ENCODE results near the gene SRCIN1.

The SRCIN1 gene

GRCh38 chr17:38609280-38610031, 3.7 kb upstream of the SRCIN1 start:
- H3K36me3 ChIP-seq (ENCODE audit: low read length) = no peaks in the 10 kb centered on the region
- no peak overlapping the region for H3K9ac ChIP-seq (ENCODE audit: low read length)
- no peaks in the 10 kb centered on the region for H4K20me1 ChIP-seq (ENCODE audit: low read depth, low read length)
- H3K9me2 ChIP-seq (replicated peaks; ENCODE audit: insufficient read depth, low read length) = no peaks in the 10 kb centered on the region
- H3K4me3 ChIP-seq (ENCODE audit: insufficient read depth, low read length, poor library complexity, severe bottlenecking) = no peak overlapping the region
- no peaks in the 10 kb centered on the region for H3F3A ChIP-seq (ENCODE audit: insufficient read depth)
- no peaks in the 10 kb centered on the region for H3K9me3 ChIP-seq (ENCODE audit: insufficient read depth, low read length)
- H3K4me2 ChIP-seq (ENCODE audit: low read depth, low read length, poor library complexity, severe bottlenecking) = no peak overlapping the region
- no peak overlapping the region for H2AFZ ChIP-seq (ENCODE audit: low read depth, low read length, severe bottlenecking)
- no peak for TF ChIP-seq EZH2phosphoT487 (conservative IDR thresholded peaks at IDR 0.05; ENCODE audit: low read length)
- TF ChIP-seq CTCF (IDR thresholded peaks at IDR 0.05; ENCODE audit: insufficient read depth, low read length, poor library complexity, severe bottlenecking) = no peak
- H3K27me3 ChIP-seq (ENCODE audit: low read length) = no peaks in the 10 kb centered on the region
- H3K27ac ChIP-seq (ENCODE audit: low read depth, low read length) = no peak overlapping the region
- H3K79me2 ChIP-seq (ENCODE audit: insufficient read depth, low read length) = no peaks in the 10 kb centered on the region

- no peak for TF ChIP-seq CTCF (IDR thresholded peaks at IDR 0.05; ENCODE audit: insufficient read depth, low read length, poor library complexity, severe bottlenecking)
- no peak for TF ChIP-seq EZH2phosphoT487 (conservative IDR thresholded peaks at IDR 0.05; ENCODE audit: low read length)
- no peak overlapping the region for H3K4me3 ChIP-seq (ENCODE audit: insufficient read depth, low read length, poor library complexity, severe bottlenecking)
- H3K79me2 ChIP-seq (ENCODE audit: insufficient read depth, low read length) = no peaks in the 10 kb centered on the region
These were observed 2.9 kb upstream of the SRCIN1 start for GRCh38 chr17:38608648-38609047.

GRCh38 chr17:38606646-38607611, 1.2 kb upstream of the SRCIN1 start:
- peak; percentile 20 for TF ChIP-seq CTCF (IDR thresholded peaks at IDR 0.05; ENCODE audit: insufficient read depth, low read length, poor library complexity, severe bottlenecking)
- TF ChIP-seq EZH2phosphoT487 (conservative IDR thresholded peaks at IDR 0.05; ENCODE audit: low read length) = no peak
- H3K4me2 ChIP-seq (ENCODE audit: low read depth, low read length, poor library complexity, severe bottlenecking) = peak overlapping the region; percentile 84
- no peaks in the 10 kb centered on the region for H3K9me3 ChIP-seq (ENCODE audit: insufficient read depth, low read length)
- no peak overlapping the region for H2AFZ ChIP-seq (ENCODE audit: low read depth, low read length, severe bottlenecking)
- no peaks in the 10 kb centered on the region for H3K36me3 ChIP-seq (ENCODE audit: low read length)
- no peaks in the 10 kb centered on the region for H3K9me2 ChIP-seq (replicated peaks; ENCODE audit: insufficient read depth, low read length)
- H3K27ac ChIP-seq (ENCODE audit: low read depth, low read length) = no peak overlapping the region
- no peaks in the 10 kb centered on the region for H3F3A ChIP-seq (ENCODE audit: insufficient read depth)
- no peaks in the 10 kb centered on the region for H4K20me1 ChIP-seq (ENCODE audit: low read depth, low read length)
- no peaks in the 10 kb centered on the region for H3K27me3 ChIP-seq (ENCODE audit: low read length)
- H3K79me2 ChIP-seq (ENCODE audit: insufficient read depth, low read length) = no peaks in the 10 kb centered on the region
- H3K9ac ChIP-seq (ENCODE audit: low read length) = no peak overlapping the region
- peak overlapping the region; percentile 69 for H3K4me3 ChIP-seq (ENCODE audit: insufficient read depth, low read length, poor library complexity, severe bottlenecking)

More at GRCh38 chr17:38608648-38609047, 2.9 kb upstream of the SRCIN1 start:
- no peak overlapping the region for H2AFZ ChIP-seq (ENCODE audit: low read depth, low read length, severe bottlenecking)
- H3K27me3 ChIP-seq (ENCODE audit: low read length) = no peaks in the 10 kb centered on the region
- no peak overlapping the region for H3K27ac ChIP-seq (ENCODE audit: low read depth, low read length)
- H3K4me2 ChIP-seq (ENCODE audit: low read depth, low read length, poor library complexity, severe bottlenecking) = no peak overlapping the region
- no peaks in the 10 kb centered on the region for H3K9me2 ChIP-seq (replicated peaks; ENCODE audit: insufficient read depth, low read length)
- H3K9me3 ChIP-seq (ENCODE audit: insufficient read depth, low read length) = no peaks in the 10 kb centered on the region
- H3K36me3 ChIP-seq (ENCODE audit: low read length) = no peaks in the 10 kb centered on the region
- no peak overlapping the region for H3K9ac ChIP-seq (ENCODE audit: low read length)
- H3F3A ChIP-seq (ENCODE audit: insufficient read depth) = no peaks in the 10 kb centered on the region
- no peaks in the 10 kb centered on the region for H4K20me1 ChIP-seq (ENCODE audit: low read depth, low read length)
